ENCODE measurements around the gene PKDCC.

GRCh38 chr2:42029639-42030199 lies 18.1 kb upstream of the PKDCC start:
- no peak for TF ChIP-seq CTCF (IDR thresholded peaks at IDR 0.05)
- no peak for TF ChIP-seq POLR2A (IDR thresholded peaks at IDR 0.05)

Measured in right lobe of liver (tissue), 4 donors.